HG03097 (cell line): ENCODE data around the gene NKRF.

ENCODE experiments used
- ATAC-seq: cut with Tn5 transposase; IDR thresholded peaks from one replicate; pipeline ENCODE4 v1.9.1; 2021; ENCODE audit not compliant: unreplicated experiment, low FRiP score

Gene NKRF

GRCh38 chrX:119617517-119618164 is 11.4 kb upstream of the NKRF start:
- ATAC-seq, result peak; percentile 50

GRCh38 chrX:119614776-119615175 is 8.6 kb upstream of the NKRF start:
- no peak for ATAC-seq

- no peak for ATAC-seq
Measured at GRCh38 chrX:119607018-119607389, 780 bp upstream of the NKRF start.

- ATAC-seq, result peak; percentile 10
Measured at GRCh38 chrX:119605464-119606279, 552 bp downstream of the NKRF start.

GRCh38 chrX:119604766-119605463 is 1.3 kb downstream of the NKRF start:
- ATAC-seq, result no peak

GRCh38 chrX:119602701-119603255 is 3.4 kb downstream of the NKRF start:
- no peak for ATAC-seq

GRCh38 chrX:119589810-119590209 is 16.4 kb downstream of the NKRF start:
- no peak for ATAC-seq

GRCh38 chrX:119583431-119584059 is 22.7 kb downstream of the NKRF start:
- ATAC-seq, result no peak

- ATAC-seq, result no peak
Measured at GRCh38 chrX:119579414-119579813, 26.8 kb downstream of the NKRF start.

- ATAC-seq, result peak; percentile 80
Measured at GRCh38 chrX:119574394-119575266, 31.6 kb downstream of the NKRF start, which contains the start of gene UBE2A. TSS of gene UBE2A (plus strand) at chrX:119574563. CDS start at chrX:119574712, 149 bp downstream.

GRCh38 chrX:119573840-119574393 is 32.3 kb downstream of the NKRF start:
- no peak for ATAC-seq

- ATAC-seq, result no peak
Measured at GRCh38 chrX:119573222-119573621, 33.0 kb downstream of the NKRF start.

GRCh38 chrX:119570351-119570835 is 35.8 kb downstream of the NKRF start:
- ATAC-seq, result no peak

- ATAC-seq, result peak; percentile 61
Measured at GRCh38 chrX:119565107-119565663, 41.0 kb downstream of the NKRF start, which contains the start of gene STEEP1. TSS of gene STEEP1 (minus strand) at chrX:119565409. CDS start at chrX:119565355, 54 bp downstream.

GRCh38 chrX:119552508-119552907 is 53.7 kb downstream of the NKRF start:
- no peak for ATAC-seq

- no peak for ATAC-seq
Measured at GRCh38 chrX:119549327-119550016, 56.8 kb downstream of the NKRF start.

- no peak for ATAC-seq
Measured at GRCh38 chrX:119541188-119541587, 65.0 kb downstream of the NKRF start.

GRCh38 chrX:119539872-119540271 is 66.4 kb downstream of the NKRF start:
- no peak for ATAC-seq
